ENCODE measurements around the gene VGLL4. TPM values are rescaled to one million over a fixed set of nuclear protein-coding genes. Genes with fewer than 3 reads are reported as not detected.

VGLL4 gene
- total RNA-seq, 3 donors from 2014 or later: 42.5 to 51.3 (median 46.4) TPM

GRCh38 chr3:11619946-11620652 lies 23.6 kb downstream of the VGLL4 start:
- Histone ChIP-seq H3K9me3 (no peaks in the 10 kb centered on the region), H3K36me3 (ENCODE audit: low read depth) (no peaks in the 10 kb centered on the region), H3K4me1 (ENCODE audit: low read depth) (peaks cover 48% of the 10 kb centered on the region), H3K4me3 (no peak overlapping the region)
- no peak for DNase-seq
- no peak for TF ChIP-seq CTCF (IDR thresholded peaks at IDR 0.05)
- peak; percentile 55 for ATAC-seq
- intact Hi-C loops (cut with DNase I, micrococcal nuclease): no loop called here

GRCh38 chr3:11619461-11619860 lies 24.3 kb downstream of the VGLL4 start:
- DNase-seq: no peak
- no peak overlapping the region for H3K4me3 ChIP-seq
- no peak for TF ChIP-seq CTCF (IDR thresholded peaks at IDR 0.05)
- intact Hi-C loops (cut with DNase I, micrococcal nuclease): no loop called here
- H3K36me3 ChIP-seq (ENCODE audit: low read depth): no peaks in the 10 kb centered on the region
- no peak for ATAC-seq
- peaks cover 42% of the 10 kb centered on the region for H3K4me1 ChIP-seq (ENCODE audit: low read depth)
- no peaks in the 10 kb centered on the region for H3K9me3 ChIP-seq

- no peak for TF ChIP-seq CTCF (IDR thresholded peaks at IDR 0.05)
- Histone ChIP-seq H3K9me3 (no peaks in the 10 kb centered on the region), H3K4me1 (ENCODE audit: low read depth) (peaks cover 36% of the 10 kb centered on the region), H3K36me3 (ENCODE audit: low read depth) (no peaks in the 10 kb centered on the region), H3K4me3 (no peak overlapping the region)
- DNase-seq: no peak
- peak; percentile 71 for ATAC-seq
- intact Hi-C loops (cut with DNase I, micrococcal nuclease): no loop called here
Measured at GRCh38 chr3:11618904-11619303, 24.8 kb downstream of the VGLL4 start.

- Histone ChIP-seq H3K9me3 (no peaks in the 10 kb centered on the region), H3K4me1 (ENCODE audit: low read depth) (peaks cover 32% of the 10 kb centered on the region), H3K36me3 (ENCODE audit: low read depth) (no peaks in the 10 kb centered on the region), H3K4me3 (no peak overlapping the region)
- no peak for DNase-seq
- no peak for ATAC-seq
- no peak for TF ChIP-seq CTCF (IDR thresholded peaks at IDR 0.05)
- intact Hi-C loops (cut with DNase I, micrococcal nuclease): no loop called here
Measured at GRCh38 chr3:11616551-11616950, 27.2 kb downstream of the VGLL4 start.

- DNase-seq (no peak), ATAC-seq (no peak)
- TF ChIP-seq CTCF (IDR thresholded peaks at IDR 0.05): no peak
- Histone ChIP-seq H3K36me3 (ENCODE audit: low read depth) (no peaks in the 10 kb centered on the region), H3K4me1 (ENCODE audit: low read depth) (peaks cover 25% of the 10 kb centered on the region), H3K9me3 (no peaks in the 10 kb centered on the region), H3K4me3 (no peak overlapping the region)
- intact Hi-C loops (cut with DNase I, micrococcal nuclease): no loop called here
Measured at GRCh38 chr3:11613851-11614487, 29.7 kb downstream of the VGLL4 start.
